ENCODE measurements around the gene SPPL3.

SPPL3 gene

DNA sequence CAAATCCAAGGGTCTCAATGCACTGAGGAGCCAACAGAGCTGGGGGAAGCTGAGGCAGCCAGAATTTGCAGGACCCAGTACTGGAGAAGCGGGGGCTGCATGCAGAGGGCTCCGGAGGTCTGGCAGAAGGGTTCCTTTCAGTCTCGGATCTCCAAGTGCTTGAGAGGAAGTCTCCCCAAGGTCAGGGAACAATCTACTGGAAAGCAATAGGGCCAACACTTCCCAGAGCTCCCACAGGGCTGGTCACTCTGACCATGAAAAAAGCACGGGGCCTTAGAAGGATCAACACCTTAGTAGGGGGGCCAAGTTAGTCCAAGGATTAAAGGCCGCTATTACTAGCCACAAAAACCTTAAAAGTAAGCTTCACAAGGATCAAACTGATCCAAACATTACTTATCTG, 31.7 kb downstream of the SPPL3 start:
- DNase-seq, result no peak

DNA sequence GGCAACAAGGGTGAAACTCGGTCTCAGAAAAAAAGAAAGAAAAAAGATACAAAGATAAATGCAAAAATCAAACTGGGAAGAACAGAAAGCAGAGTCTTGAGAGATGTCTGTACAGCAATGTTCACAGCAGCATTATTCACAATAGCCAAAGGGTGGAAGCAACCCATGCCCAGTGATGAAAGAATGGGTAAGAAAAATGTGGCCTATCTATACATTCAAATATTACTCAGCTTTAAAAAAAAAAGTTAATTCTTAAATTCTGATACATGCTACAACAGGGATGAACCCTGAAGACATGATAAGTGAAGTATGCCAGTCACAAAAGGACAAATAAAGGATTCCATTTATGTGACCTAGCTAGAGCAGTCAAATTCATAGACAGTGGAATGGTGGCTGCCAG, 33.7 kb downstream of the SPPL3 start:
- no peak for DNase-seq

DNA sequence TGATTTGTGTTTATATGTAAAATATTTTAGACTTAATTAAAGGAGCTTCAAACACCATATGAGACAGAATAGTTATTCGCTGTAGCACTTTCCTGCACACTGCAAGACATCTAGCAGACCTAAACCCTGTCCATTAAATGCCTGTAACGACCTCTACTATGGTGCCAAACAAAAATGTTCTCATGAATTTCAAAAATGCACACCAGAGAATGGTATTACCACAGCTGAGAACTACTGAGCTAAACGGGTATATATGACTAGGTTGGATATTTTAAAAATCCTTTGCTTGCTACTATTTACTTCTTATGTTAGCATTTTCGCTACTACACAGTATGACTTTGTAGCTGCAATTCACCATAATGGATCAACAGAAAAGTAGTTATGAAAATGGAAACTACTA, 34.8 kb downstream of the SPPL3 start:
- no peak for DNase-seq

DNA sequence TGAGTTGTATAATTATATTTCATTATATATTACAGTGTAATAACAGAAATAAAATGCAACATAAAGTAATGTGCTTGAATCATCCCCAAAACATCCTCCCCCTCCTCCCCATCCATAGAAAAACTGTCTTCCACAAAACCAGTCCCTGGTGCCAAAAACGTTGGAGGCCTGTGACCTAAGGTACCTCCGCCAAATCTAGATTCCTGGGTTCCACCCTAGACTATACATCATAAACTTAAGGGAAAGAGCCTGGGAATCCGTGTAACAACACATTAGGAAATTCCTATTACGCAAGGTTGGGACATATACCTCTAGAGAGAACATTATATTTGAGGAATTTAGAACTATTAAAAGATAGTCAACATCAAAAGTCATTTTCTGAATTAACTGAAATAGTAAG, 38.0 kb downstream of the SPPL3 start:
- DNase-seq, result no peak

DNA sequence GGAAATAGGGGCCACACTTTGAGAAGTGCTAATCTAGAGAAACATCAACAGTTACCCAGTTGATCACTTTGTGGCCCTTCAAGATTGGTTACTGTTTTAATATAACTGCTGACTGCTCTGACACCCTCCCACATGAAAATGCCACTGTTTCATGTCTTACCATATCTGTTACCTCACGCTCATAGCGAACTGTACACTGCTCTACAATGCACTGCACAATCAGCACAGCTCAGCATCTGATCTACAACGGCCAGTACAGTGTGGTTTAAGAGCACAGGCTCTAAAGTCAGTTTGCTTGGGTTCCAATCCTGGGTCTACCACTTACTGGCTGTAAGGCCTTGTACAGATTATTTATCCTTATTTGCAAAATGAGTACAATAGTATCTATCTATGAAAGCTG, 39.1 kb downstream of the SPPL3 start:
- DNase-seq, result no peak

DNA sequence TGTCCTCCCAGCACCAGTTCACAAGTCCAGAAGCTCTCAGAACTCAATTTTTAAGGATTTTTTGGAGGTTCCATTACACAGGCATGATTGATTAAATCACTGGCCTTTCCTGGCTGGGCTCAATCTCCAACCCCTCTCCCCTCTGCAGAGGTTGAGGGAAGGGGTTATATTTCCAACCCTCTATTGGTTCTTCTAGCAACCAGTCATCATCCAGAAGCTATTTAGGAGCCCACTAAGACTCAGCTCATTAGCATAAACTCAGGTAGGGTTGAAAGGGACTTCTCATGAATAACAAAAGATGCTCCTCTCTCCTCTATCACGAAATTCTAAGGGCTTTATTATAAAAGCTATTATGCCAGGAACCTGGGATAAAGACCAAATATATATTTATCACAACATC, 41.5 kb downstream of the SPPL3 start:
- DNase-seq, result no peak

DNA sequence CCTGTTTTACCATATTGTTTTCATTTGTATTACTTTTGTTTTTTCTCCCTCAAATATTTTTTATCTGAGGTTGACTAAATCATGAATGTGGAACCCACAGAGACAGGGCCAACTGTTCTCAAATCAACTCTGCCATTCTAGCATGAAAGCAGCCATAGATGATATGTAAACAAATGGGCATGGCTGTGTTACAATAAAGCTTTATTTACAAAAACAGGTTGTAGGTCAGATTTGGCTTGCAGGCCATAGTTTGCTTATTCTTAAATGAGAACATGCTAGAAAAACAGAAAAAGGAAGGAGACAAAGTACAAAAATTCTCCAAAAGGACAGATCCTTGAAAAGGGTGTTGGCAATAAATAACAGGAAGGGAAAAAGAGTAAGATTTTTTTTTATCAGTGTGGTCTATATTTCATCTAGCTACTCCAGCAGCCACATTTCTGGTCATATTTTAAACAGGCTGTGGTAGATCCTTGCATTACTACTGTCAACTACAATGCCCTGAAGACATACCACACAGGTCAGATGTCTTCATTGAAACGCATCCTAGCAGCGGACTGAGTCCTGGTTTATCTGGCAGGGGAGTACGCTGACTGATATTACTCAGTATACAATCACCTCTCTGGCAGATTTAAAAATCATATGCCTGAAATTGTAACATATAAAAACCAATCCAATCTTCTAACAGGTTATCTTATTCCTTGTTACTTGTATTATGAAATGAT, 42.9 kb downstream of the SPPL3 start:
- DNase-seq, result no peak

DNA sequence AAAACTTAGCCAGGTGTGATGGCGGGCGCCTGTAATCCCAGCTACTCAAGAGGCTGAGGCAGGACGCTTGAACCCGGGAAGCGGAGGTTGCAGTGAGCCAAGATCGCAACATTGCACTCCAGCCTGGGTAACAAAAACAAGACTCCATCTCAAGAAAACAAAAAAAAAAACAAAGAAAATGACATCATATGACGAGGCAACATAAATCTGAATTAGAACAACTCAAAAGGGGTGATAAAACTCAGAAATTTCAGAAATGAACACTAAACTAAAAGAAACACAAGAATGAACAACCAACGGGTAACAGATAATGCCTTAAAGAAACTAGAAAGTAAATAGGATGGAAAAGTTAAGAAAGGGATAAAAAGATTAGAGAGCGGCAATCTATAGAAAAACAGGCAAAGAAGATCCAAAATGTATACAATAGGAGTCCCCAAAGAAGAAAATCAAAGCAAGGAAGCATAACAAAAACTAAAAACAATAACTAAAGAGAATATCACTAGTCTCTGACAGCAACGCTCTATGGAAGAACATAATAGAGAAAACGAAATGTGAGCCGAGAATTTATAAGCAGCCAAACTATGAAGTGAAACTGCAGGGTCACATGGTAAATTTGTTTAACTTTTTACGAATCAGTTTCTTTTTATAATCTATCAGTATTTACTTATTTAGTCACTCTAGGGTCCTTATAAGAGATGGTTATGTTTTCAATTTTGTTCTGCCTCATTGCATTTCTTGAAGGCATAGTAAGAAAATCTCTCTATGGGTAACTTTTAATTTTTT, 45.7 kb downstream of the SPPL3 start:
- no peak for DNase-seq

DNA sequence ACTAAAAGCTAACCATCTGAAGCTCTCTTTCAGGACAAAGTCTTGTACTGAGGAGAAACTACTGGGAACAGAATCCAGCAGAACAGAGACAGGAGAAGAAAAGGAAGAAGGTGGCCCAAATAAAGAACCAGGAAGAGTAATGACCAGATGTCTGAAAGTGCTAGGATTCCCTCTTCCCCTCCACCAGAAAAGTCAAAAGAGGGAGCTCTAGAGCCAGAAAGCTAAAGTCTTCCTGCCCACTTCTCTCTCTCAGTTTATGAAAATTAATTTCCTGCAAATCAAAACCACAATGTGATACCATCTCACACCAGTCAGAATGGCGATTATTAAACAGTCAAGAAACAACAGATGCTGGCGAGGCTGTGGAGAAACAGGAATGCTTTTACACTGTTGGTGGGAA, 47.2 kb downstream of the SPPL3 start:
- DNase-seq, result no peak

DNA sequence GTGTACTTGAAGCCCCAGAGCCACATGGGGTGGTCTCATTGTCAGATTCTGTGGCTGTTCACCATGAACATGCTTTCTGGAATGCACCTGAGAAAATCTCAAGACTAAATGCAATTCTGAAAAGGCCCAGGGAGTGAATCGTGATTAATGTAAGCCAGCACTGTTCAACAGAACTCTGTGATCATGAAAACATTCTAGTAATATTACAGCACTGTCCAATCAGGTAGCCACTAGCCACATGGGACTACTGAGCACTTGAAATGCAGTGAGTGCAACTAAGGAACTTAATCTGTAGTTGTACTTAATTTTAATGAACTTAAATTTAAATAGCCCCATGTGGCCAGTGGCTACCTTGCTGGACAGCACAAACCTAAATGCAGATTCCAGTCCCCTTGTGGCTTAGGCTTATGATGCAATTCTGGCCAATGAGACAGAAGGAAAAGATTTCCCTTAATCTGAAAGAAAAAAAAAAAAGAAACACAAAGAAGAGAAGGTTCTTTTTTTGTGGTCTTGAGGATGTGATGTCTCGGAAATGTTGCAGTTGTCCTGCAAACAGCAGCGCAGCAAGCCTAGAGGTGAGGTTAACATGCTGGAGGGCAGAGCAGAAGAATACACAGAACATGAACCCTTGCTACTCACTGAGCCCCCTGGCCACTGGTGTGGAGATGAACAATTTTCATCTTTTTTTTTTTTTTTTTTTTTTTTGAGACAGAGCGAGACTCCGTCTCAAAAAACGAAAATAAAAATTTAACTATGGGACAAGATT, 48.2 kb downstream of the SPPL3 start:
- DNase-seq, result no peak

DNA sequence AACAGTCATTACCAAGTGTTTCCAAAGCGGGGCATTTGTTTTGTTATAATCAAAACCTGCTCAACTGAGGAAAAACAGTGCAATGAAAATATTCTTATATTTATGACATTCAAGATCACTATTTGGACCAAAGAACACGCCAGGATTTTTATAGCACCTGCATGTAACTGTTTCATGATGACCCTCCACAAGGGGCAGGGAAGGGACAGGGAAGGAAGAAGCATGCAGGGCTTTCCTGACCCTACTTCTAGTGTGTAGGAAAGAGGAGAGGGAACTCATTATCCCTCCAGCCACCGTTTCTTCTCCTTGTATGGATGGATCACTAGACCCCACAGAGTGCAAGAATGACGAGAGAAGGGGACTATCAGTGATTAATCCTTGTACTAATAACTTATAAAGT, 49.4 kb downstream of the SPPL3 start:
- no peak for DNase-seq

DNA sequence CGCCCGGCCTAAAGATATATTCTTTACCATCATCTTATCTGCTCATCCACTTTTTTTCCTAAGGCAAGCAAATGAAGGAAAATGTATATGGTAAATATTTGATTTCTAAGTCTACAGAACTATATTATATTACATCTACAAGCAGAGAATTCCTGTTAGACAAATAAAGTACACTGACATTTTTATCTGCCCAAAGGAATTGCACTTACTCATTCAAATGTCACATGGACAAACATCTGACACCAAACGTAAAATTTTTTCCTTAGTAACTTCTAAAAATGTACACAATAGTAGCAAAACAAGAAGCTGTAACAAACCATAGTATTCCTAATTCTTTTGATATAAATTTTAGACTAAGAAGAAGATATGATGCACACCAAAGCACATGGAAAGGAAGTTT, 51.0 kb downstream of the SPPL3 start:
- DNase-seq, result no peak

DNA sequence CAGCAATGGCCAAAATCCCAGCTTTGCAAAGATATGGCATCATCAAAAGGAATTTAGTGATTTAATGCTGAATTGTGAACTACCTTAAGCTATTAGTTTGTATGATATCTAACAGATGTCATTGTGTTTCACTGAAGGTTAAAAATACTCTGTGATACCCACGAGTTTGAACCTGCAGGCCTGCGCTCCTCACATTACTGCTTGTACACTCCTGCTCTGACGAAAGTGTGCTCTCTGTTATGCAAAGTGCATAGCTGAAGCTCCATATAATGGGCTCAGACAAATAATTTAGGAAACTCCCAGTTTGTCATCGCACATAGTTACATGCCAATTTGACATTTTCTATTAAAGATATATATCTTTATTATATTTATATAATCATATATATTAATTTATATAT, 52.2 kb downstream of the SPPL3 start:
- DNase-seq, result no peak

DNA sequence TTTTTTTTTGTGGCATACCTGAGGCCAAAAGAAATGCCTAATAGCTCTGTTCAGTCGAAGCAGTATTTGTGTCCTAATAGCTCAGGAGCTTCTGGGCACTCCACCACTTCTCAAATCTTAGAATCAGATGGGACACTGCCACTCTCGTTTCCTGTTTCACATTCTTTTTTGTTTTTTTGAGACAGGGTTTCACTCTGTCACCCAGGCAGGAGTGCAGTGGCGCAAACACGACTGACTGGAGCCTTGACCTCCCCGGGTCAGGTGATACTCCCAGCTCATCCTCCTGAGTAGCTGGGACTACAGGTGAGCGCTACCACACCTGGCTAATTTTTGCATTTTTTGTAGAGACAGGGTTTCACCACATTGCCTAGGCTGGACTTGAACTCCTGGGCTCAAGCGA, 52.7 kb downstream of the SPPL3 start:
- no peak for DNase-seq

DNA sequence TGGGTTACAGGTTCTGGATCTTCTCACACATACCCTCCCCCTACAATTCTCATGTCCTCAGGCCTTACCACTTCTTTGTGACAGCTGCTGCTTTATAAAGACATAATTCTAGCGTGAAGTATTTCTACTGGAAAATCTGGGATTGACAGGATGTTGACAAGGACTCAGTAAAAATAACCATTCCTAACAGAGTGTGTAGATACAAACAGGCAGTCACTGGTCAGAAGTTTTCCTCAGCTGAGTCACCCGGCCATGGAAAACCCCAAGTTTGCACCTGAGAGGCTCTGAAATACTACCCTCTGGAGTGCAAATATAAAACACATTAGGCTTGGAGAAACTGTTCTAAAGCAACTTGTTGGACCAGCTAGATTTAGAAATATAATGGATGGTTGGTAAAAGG, 54.4 kb downstream of the SPPL3 start:
- no peak for DNase-seq

DNA sequence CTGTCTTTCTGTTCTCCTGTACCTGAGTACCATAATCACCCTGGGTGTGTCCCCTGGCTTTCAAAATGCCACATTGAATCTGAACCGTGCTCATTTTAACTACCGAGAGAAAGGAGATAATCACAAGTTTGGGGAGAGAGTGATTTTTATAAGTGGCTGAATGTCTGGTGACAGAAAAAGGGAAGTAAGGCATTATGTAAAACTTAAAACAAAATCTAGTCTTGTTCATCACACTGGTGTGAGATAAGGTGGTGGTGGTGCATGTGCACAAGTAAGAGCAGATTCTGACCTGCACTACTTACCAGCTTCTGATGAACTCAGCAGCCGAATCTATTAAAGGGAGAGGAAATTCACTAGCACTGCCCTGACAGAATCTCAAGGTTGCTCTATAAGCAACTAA, 56.3 kb downstream of the SPPL3 start:
- DNase-seq, result no peak

DNA sequence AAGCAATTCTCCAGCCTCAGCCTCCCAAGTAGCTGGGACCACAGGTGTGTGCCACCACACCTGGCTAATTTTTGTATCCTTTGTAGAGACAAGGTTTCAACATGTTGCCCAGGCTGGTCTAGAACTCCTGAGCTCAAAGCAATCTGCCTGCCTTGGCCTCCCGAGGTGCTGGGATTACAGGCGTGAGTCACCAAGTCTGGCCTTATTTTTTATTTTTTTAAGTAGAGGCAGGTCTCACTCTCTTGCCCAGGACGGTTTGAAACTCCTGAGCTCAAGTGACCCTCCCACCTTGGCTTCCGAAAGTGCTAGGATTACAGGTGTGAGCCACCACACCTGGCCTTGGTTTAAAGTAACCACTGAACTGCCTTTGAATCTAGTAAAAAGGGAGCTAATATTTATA, 56.8 kb downstream of the SPPL3 start:
- DNase-seq, result no peak

DNA sequence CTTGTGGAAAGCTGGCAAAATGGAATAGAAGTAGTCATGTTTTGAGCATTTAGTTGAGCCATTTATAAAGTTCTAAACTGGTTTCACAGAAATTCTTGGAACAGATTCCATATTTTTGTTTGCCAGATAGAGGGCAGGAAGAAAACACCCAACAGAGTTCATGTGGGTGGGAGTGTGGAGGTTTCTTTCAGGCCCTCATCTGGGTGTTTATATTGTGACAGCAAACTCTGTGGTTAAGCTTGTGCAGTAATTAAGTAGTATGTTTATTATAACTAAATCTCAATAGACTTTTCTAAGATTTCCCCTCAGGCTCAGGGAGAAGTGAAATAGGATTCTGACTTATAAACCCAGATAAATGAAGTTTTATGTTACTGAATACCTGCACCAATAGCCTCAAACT, 57.4 kb downstream of the SPPL3 start:
- DNase-seq, result no peak

DNA sequence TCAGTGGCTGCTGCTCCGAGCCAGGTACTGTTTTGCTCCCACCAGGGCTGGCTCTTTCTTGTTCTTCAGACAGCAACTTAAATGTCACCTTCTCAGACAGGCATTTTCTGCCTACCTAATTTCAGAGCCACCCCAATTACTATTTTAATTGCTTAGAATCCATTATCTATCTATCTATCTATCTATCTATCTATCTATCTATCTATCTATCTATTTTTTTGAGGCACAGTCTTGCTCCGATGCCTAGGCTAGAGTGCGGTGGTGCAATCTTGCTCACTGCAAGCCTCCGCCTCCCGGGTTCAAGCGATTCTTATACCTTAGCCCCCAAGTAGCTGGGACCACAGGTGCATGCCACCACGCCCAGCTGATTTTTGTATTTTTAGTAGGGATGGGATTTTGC, 58.5 kb downstream of the SPPL3 start:
- no peak for DNase-seq

DNA sequence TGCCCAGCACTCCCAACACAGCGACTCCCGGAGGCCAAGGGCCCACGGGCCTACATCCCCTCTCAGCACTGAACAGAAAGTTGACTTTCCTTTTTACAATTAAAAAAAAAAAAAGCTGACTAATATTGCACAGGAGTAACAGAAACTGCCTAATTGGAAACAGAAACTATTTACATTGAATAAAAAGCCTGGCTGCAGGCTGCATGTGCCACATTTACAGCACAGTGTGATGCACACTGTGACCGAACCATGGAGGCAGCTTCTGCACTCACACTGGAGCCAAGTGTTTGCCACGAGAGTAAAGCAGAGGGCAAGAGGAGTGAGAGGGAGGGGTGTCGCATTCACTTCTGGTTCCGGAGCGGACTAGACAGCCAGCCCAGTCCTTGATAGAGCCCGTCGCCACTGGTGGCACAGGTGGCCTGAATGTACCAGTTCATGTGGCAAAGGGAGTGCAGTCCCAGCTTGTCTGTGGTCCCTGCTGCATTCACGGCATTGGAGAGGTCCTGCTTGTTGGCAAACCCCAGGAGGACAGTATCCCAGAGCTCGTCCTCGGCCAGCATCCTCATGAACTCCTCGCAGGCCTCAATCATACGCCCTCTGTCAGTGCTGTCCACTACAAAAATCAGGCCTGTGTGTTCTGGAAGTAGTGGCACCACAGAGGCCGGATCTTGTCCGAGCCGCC, 59.2 kb downstream of the SPPL3 start:
- DNase-seq, result no peak

DNA sequence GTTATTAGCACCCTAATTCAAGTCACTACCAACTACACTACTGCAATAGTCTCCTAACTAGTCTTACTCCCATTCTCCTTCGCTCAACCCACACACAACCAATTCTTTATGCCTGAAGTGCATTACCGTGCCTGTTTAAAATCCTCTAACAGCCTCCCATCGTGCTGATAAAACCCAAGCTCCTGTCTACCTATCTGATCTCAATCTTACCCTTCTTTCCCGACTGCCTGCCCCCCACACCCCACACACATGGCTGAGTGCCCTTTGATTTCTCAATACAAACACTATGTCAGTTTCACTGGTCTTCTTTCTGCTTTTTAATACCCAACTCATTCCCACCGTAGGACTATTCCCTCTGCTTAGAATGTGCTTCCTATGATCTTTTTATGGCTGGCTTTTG, 59.9 kb downstream of the SPPL3 start:
- no peak for DNase-seq

DNA sequence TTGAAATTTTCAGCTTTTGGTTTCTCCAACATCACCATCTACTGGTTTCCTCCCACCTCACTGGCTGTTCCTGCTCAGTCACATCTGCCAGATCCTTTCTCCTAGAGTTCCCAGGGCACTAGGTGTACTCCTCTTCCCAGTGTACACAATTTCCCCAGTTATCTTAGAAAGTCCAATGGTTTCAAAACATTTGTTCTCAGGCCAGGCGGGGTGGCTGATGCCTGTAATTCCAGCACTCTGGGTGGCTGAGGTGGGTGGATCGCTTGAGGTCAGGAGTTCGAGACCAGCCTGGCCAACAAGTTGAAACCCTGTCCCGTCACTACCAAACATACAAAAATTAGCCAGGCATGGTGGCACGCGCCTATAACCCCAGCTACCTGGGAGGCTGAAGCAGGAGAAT, 60.7 kb downstream of the SPPL3 start:
- DNase-seq, result no peak

DNA sequence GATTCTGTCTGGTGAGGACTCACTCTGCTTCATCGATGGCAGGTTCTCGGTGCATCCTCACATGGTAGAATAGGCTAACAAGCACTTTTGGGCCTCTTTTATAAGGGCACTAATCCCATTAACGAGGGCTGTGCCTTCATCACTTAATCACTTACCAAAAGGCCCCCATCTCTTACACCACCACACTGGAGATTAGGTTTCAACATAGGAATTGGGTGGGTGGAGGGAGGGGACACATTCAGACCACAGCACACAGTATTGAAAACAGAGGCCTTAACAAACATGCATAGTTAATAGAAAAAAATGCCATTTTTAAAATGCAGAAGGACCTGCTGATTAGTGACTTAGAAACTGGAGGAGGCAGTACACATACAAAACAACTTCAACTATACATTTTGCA, 61.6 kb downstream of the SPPL3 start:
- no peak for DNase-seq

DNA sequence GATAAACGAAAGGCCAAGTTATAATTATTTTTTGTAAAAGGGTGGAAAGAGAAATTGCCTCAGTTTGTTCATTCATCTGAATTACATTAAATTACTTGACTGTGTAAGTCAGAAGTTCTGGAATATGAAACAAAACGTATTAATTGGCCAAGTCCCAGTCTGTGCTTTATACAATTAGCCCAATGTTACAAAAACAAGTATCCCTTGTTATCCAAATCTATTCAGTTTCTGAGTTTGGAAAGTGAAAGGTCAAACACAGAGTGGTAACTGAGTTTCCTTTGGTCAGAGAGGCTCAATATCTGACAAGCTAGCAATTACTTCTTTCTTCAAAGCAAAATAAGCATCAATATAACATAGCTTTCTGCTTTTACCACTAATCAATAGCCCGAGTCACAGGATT, 62.6 kb downstream of the SPPL3 start:
- DNase-seq, result no peak

All from NCI-H1694 treated with DMSO at 0.1 percent for 48 hours (cell line).